ENCODE results near the gene DGAT2.

Gene DGAT2

DNA sequence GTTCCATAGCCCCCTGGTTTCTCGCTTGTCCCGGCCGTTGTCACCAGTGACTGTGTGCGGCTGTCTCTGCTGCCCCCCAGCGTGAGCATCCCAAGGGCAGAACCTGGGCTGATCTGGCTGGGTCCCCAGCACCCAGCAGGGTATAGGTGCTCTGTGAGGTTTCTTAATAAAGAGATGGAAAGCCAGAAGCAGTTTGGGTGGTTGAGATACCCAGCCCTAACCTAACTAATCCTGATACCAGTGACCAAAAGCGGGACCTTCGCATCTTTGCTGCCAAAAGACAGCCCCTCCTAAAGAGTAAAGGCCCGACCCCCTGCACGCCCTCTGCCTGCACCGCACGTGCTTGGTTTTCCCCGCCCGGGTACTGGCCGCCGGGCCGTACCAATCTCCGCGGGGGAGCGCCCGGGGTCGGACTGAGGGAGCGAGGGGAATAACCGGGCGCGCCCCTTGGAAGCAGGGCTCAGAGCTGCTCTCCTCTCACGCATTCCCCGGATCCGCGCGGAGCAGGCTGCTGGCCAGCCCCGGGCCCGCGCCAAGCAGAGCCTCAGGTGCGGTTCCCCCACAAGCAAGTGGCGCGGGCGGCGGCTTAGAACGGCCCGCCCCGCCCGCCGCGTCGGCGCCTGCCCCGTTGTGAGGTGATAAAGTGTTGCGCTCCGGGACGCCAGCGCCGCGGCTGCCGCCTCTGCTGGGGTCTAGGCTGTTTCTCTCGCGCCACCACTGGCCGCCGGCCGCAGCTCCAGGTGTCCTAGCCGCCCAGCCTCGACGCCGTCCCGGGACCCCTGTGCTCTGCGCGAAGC is at the start of gene DGAT2:
Gene DGAT2 (plus strand): TSS at position 667 of the 797 bp plus-strand sequence. CDS start 214 bp downstream, outside the sequence.
- no peaks in the 10 kb centered on the region for H3K9me2 ChIP-seq (replicated peaks; ENCODE audit: insufficient read depth, low read length)
- H3K27ac ChIP-seq (ENCODE audit: low read depth, low read length), result peak within 1 kb of the TSS; percentile 46; the same call in 1 of the 2 replicates

DNA sequence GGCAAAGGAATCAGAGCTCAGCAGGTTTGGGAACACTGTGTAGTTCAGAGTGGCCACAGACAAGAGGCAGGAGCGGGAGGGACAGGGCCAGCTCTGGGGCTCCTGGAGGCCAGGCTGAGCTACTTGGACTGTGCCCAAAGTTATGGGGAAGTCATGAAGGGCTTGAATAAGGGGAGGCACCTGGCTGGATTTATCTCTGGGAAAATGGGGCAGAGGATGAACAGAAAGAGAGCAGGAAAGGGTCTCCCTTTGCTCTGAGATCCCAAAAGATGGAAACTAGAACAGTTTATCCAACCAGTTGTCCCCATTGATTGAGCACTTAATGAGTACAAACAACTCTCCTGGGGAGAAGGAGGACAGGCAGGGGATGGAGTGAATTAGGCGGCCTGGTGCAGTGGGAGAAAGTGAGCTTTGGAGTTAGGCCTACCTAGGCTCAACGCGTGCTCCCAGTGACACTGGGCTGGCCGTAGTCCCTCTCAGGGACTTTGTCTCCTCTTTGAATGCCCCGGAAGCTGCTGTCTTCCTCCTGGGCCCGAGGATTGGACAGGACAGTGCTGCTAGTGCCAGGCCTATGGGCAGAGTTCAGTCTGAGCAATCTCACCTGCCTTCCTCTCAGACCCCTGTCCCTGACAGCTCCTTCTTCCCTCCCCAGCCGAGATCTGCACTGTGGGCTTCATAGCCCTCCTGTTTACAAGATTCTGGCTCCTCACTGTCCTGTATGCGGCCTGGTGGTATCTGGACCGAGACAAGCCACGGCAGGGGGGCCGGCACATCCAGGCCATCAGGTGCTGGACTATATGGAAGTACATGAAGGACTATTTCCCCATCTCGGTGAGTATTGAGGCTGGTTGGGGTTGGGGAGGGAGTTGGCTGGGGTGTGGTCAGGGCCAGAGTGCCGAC is 49.0 kb upstream of the DGAT2 start:
- Histone ChIP-seq H3K79me2 (ENCODE audit: insufficient read depth, low read length) (no peaks in the 10 kb centered on the region), H3K4me2 (ENCODE audit: low read depth, low read length, poor library complexity, severe bottlenecking) (no peak overlapping the region), H3K9me3 (ENCODE audit: insufficient read depth, low read length) (no peaks in the 10 kb centered on the region), H3K9me2 (replicated peaks; ENCODE audit: insufficient read depth, low read length) (no peaks in the 10 kb centered on the region), H3K27ac (ENCODE audit: low read depth, low read length) (no peak overlapping the region), H3K4me3 (ENCODE audit: insufficient read depth, low read length, poor library complexity, severe bottlenecking) (no peak overlapping the region), H3F3A (ENCODE audit: insufficient read depth) (no peaks in the 10 kb centered on the region), H3K9ac (ENCODE audit: low read length) (no peak overlapping the region), H3K27me3 (ENCODE audit: low read length) (no peaks in the 10 kb centered on the region), H3K36me3 (ENCODE audit: low read length) (no peaks in the 10 kb centered on the region), H2AFZ (ENCODE audit: low read depth, low read length, severe bottlenecking) (no peak overlapping the region), H4K20me1 (ENCODE audit: low read depth, low read length) (no peaks in the 10 kb centered on the region)
- TF ChIP-seq, protein P1, sequence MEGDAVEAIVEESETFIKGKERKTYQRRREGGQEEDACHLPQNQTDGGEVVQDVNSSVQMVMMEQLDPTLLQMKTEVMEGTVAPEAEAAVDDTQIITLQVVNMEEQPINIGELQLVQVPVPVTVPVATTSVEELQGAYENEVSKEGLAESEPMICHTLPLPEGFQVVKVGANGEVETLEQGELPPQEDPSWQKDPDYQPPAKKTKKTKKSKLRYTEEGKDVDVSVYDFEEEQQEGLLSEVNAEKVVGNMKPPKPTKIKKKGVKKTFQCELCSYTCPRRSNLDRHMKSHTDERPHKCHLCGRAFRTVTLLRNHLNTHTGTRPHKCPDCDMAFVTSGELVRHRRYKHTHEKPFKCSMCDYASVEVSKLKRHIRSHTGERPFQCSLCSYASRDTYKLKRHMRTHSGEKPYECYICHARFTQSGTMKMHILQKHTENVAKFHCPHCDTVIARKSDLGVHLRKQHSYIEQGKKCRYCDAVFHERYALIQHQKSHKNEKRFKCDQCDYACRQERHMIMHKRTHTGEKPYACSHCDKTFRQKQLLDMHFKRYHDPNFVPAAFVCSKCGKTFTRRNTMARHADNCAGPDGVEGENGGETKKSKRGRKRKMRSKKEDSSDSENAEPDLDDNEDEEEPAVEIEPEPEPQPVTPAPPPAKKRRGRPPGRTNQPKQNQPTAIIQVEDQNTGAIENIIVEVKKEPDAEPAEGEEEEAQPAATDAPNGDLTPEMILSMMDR (IDR thresholded peaks at IDR 0.05; ENCODE audit: insufficient read depth, low read length, poor library complexity, severe bottlenecking), result no peak
- TF ChIP-seq EZH2phosphoT487 (conservative IDR thresholded peaks at IDR 0.05; ENCODE audit: low read length), result no peak

More for the DNA sequence above, at the start of gene DGAT2:
- Histone ChIP-seq H3K4me3 (ENCODE audit: insufficient read depth, low read length, poor library complexity, severe bottlenecking) (peak within 1 kb of the TSS; percentile 54), H3K36me3 (ENCODE audit: low read length) (no peaks in the 10 kb centered on the region), H3K9me3 (ENCODE audit: insufficient read depth, low read length) (no peaks in the 10 kb centered on the region), H3K4me2 (ENCODE audit: low read depth, low read length, poor library complexity, severe bottlenecking) (peak within 1 kb of the TSS; percentile 60), H3K9ac (ENCODE audit: low read length) (peak within 1 kb of the TSS; percentile 58), H2AFZ (ENCODE audit: low read depth, low read length, severe bottlenecking) (peak within 1 kb of the TSS; percentile 79), H3K79me2 (ENCODE audit: insufficient read depth, low read length) (no peaks in the 10 kb centered on the region), H4K20me1 (ENCODE audit: low read depth, low read length) (no peaks in the 10 kb centered on the region), H3K27me3 (ENCODE audit: low read length) (no peaks in the 10 kb centered on the region), H3F3A (ENCODE audit: insufficient read depth) (no peaks in the 10 kb centered on the region)
- TF ChIP-seq, protein P1 (IDR thresholded peaks at IDR 0.05; ENCODE audit: insufficient read depth, low read length, poor library complexity, severe bottlenecking), result peak; percentile 73
- no peak for TF ChIP-seq EZH2phosphoT487 (conservative IDR thresholded peaks at IDR 0.05; ENCODE audit: low read length)

DNA sequence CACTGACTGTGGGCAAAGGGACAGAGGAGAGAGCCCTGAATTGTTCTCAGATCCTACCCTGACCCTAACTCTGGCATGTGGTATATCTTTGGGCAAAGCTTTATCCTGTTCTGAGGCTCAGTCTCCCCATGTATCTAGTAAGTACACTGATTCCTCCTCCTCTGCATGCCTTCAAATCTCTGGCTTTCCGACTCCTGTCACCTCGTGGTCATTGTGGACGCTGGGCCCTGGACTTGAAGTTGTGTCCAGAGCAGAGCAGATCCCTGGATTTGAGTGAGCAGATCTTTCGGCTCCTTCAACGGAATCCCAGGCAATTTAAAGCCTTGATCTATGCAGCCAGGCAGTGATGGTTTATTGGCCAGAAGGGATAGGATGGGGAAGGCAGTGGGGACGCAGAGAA is 47.9 kb upstream of the DGAT2 start:
- no peaks in the 10 kb centered on the region for H3K36me3 ChIP-seq (ENCODE audit: low read length)
- no peak overlapping the region for H3K27ac ChIP-seq (ENCODE audit: low read depth, low read length)
- no peaks in the 10 kb centered on the region for H3K79me2 ChIP-seq (ENCODE audit: insufficient read depth, low read length)
- no peak overlapping the region for H3K4me3 ChIP-seq (ENCODE audit: insufficient read depth, low read length, poor library complexity, severe bottlenecking)
- TF ChIP-seq, protein P1 (IDR thresholded peaks at IDR 0.05; ENCODE audit: insufficient read depth, low read length, poor library complexity, severe bottlenecking), result no peak
- no peak for TF ChIP-seq EZH2phosphoT487 (conservative IDR thresholded peaks at IDR 0.05; ENCODE audit: low read length)
- no peak overlapping the region for H2AFZ ChIP-seq (ENCODE audit: low read depth, low read length, severe bottlenecking)
- no peaks in the 10 kb centered on the region for H3F3A ChIP-seq (ENCODE audit: insufficient read depth)
- no peak overlapping the region for H3K9ac ChIP-seq (ENCODE audit: low read length)
- no peaks in the 10 kb centered on the region for H3K27me3 ChIP-seq (ENCODE audit: low read length)
- no peak overlapping the region for H3K4me2 ChIP-seq (ENCODE audit: low read depth, low read length, poor library complexity, severe bottlenecking)
- no peaks in the 10 kb centered on the region for H3K9me2 ChIP-seq (replicated peaks; ENCODE audit: insufficient read depth, low read length)
- no peaks in the 10 kb centered on the region for H4K20me1 ChIP-seq (ENCODE audit: low read depth, low read length)
- no peaks in the 10 kb centered on the region for H3K9me3 ChIP-seq (ENCODE audit: insufficient read depth, low read length)

Measured in SU-DHL-6 (cell line).